Esophagus mucosa (tissue), 1 donor: ENCODE results near the gene DPH1. TPM values are rescaled to one million over a fixed set of nuclear protein-coding genes. Genes with fewer than 3 reads are reported as not detected.
"Not testable (repeated sequence)": the region's sequence is repeated elsewhere in the genome, so short reads cannot be mapped to it uniquely, and the experiment has no call there.

Experiments
- ATAC-seq: fragments of 200-7000 bp; cut with Tn5 transposase; one replicate; pipeline ENCODE4 v1.9.1; 2020
- total RNA-seq: library from RNA; stranded (reverse); gene quantifications from one replicate; pipeline ENCODE4 v1.2.4, GENCODE V29; 2023
- donor health status: DM: yes; HTN: yes; CAD: no.

The DPH1 gene
- total RNA-seq, 1 donor from 2014 or later, result 29.1 TPM

DNA sequence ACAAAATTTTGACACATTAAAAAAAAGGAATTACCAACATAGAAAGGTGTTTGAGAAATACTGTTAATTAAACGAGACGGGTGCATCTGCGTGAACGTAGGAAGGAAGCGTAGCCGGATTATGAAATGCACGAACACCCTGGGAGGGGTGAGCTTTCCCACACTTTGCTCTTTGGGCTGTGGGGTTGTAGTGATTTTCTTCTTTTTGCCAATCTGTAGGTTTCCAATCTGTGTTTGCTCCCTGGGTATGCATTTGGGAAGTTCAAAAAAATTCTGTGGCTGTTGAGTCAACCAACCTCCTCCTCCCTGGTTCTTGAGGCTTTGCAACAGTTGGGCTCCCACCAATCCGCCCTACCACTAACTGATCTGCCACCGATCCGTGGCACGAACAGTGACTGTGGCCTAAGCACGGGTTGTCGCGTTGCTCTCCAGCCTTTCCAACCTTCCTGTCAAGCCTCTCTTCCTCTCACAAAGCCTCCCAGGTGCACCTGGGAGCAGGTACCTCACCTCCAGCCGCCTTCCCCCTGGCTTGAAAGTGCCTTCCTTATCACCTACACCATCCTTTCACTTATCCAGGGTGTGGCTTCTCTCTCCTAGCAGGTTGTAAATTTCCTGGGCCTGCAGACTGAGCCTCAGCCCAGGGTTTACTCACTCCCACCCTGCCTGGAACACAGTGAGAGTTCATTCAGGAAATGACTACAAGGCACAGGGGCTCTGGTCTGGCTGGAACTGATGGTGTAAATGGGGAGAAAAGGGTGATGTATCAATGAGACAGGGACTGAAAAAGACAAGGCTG lies 21.4 kb upstream of the DPH1 start:
- ATAC-seq, result no peak

DNA sequence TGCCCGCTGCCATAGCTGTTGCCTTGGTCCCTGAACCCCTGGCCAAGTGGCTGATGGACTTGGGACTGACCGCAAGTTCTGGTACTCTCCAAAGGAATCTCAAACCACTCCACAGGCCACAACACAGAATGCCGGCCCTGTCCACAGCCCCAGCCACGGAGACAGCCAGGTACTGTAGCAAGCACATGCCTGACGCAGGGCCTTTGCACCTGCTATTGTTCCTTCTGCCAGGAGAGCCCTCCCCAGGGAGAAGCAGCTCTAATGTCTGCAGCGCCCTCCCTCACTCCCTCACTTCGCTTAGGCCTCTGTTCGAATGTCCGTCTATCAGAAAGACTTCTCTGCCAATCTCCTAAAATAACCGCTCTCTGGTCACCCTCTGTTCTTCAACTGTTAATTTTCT lies 20.2 kb upstream of the DPH1 start:
- ATAC-seq, result no peak

- ATAC-seq, result peak; percentile 50
Observed at GRCh38 chr17:2011411-2012371, 18.3 kb upstream of the DPH1 start.

DNA sequence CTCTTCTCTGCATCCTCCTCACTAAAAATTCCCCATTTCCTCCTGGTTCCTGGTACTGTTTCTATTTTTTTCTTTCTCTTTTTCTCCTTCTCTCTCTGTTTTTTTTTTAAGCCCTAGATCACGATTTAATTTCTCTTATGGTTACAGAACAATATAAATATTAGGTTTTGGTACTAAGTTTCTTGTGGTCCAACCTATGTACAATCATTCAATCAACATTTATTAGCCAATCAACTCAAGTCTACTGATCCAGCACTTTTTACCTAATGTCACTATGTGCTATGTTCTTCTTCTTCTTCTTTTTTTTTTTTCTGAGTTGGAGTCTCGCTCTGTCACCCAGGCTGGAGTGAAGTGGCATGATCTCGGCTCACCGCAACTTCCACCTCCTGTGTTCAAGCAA lies 17.5 kb upstream of the DPH1 start:
- no peak for ATAC-seq

DNA sequence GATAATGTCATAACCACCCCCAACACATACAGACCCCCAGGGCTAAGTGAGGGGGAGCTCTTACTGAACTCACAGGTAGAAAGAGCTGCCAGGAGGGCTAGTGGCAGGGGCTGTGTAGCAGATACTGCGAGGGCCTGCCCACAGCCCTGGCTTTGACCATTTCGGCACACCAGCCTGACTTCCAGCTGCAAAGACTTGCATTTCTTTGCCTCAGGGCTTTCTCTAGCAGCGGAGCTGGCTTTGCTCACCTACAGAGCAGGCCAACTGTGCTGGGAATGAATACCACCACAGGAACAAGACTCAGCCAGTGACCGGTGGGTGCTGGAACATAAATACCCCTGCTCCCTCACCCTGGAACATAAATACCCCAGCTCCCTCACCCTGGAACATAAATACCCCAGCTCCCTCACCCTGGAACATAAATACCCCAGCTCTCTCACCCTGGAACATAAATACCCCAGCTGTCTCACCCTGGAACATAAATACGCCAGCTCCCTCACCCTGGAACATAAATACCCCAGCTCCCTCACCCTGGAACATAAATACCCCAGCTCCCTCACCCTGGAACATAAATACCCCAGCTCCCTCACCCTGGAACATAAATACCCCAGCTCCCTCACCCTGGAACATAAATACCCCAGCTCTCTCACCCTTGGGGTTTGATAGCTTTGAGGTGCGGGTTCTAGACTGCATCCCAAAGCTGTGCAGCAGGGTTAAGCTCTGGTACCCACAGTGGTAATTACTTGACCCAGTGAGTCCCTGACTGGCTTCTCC lies 16.5 kb upstream of the DPH1 start:
- not testable (repeated sequence) for ATAC-seq

GRCh38 chr17:2013994-2014317 lies 16.0 kb upstream of the DPH1 start:
- no peak for ATAC-seq

GRCh38 chr17:2015314-2015713 lies 14.6 kb upstream of the DPH1 start:
- ATAC-seq, result no peak

DNA sequence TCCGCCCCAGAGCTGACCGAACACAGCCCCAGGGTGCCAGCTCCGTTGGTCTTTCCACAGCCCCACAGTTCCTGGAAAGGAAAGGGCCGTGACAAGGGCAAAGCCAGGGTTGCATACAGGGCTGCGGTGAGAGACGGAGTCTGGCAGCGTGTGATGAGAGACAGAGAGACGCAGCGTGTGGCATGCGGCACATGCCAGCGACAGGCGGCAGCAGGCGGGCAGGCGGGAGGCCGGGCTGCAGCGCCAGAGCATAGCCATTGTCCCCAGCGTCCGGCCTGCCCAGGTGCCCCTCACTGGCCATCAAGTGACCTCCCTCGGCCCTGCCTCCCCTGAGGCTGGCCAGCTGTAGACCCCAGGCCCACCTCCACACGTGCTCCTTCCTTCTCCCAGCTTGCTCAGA lies 13.5 kb upstream of the DPH1 start:
- peak; percentile 10 for ATAC-seq

DNA sequence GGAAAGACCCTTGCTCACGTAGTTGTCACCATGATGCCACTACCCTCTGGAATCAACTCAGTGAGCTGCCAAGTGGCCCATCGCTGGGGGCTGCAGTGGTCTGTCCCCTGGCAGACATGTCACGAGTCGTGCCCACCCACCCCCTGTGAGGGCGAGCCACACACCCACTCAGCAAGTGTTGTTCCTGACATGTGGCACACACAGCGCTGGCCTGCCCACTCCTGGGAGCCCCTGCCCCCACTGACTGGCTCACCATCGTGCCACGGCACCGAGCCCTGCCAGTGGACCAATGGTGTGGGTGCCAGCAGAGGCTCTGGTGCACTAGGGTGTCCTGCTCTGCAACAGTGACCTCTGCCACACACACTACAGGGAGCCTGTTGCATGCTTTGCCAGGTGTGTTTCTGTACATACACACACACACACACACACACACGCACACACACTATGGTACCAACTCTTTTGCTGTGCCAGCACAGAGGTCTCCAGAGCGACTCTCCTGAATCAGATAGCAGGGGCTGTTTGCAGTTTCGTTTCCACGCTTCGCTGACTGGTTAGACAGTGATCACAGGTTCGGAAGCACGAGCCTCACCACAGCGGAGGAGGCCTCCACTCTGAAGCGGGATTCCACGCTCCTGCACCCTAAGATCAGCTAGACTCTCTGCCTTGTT lies 12.5 kb upstream of the DPH1 start:
- peak; percentile 11 for ATAC-seq

GRCh38 chr17:2018716-2019510 lies 11.0 kb upstream of the DPH1 start:
- ATAC-seq, result no peak

- ATAC-seq, result no peak
Observed at GRCh38 chr17:2019723-2020122, 10.2 kb upstream of the DPH1 start.

DNA sequence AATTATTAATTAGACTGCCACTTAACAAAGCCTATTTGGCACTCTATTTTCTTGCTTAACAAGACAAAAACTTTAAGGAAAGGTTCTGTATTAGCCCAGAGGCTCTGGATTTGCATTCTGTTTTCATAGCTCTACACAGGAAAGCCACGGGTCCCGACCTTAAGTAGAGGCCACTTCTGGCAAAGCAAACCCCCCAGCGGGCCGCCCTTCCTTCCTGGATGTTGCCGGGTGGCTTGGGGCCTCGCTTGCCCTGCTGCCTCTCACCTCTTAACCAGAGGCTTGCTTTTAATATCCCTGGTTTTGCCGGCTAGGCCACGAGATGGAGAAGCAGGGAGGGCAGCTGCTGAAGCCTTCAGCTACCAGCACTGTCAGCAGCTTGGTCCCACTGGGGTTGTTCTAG lies 9.2 kb upstream of the DPH1 start:
- ATAC-seq, result no peak

GRCh38 chr17:2022647-2023240 lies 7.2 kb upstream of the DPH1 start:
- no peak for ATAC-seq

DNA sequence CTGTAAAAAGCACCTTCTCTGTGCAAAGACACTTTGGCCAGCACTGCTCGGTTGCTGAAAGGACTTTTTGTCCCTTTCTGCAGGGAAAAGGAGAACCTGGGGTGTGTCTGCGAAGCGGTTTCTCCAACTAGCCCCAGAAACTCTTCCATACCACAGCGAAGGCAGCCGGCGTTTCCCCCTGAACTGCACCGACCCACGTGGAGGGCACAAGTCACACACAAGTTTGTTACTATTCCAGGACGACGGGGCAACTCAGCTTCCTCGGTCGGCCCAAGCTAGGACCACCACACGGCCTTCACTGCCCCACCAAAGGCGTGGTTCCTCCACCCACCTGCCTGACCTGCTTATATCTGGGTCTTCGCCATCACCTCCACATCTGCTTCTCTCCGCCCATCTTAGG lies 6.7 kb upstream of the DPH1 start:
- no peak for ATAC-seq

- peak; percentile 16 for ATAC-seq
Observed at GRCh38 chr17:2023692-2024571, 6.0 kb upstream of the DPH1 start.

- ATAC-seq, result peak; percentile 2
Observed at GRCh38 chr17:2024572-2025219, 5.3 kb upstream of the DPH1 start.

GRCh38 chr17:2025220-2025621 lies 4.7 kb upstream of the DPH1 start, which contains the start of gene RTN4RL1:
TSS of gene RTN4RL1 (minus strand) at chr17:2025334. CDS start at chr17:2024865, 469 bp downstream.
- ATAC-seq, result peak; percentile 51

- ATAC-seq, result peak; percentile 25
Observed at GRCh38 chr17:2025622-2026309, 4.2 kb upstream of the DPH1 start.
